HG03520 (cell line): ENCODE results near the gene CENPC.
"Not testable (repeated sequence)": the region's sequence is repeated elsewhere in the genome, so short reads cannot be mapped to it uniquely, and the experiment has no call there.

Source experiments
- ATAC-seq: cut with Tn5 transposase; IDR thresholded peaks from one replicate; pipeline ENCODE4 v1.9.1; 2021; ENCODE audit warnings: mild to moderate bottlenecking, moderate library complexity; ENCODE audit not compliant: unreplicated experiment

The CENPC gene

GRCh38 chr4:67554096-67554495, 8.8 kb upstream of the CENPC start:
- no peak for ATAC-seq

GRCh38 chr4:67552146-67552792, 7.0 kb upstream of the CENPC start:
- not testable (repeated sequence) for ATAC-seq

GRCh38 chr4:67550857-67551256, 5.6 kb upstream of the CENPC start:
- no peak for ATAC-seq

- ATAC-seq = no peak
Measured at GRCh38 chr4:67550451-67550850, 5.1 kb upstream of the CENPC start.

GRCh38 chr4:67549123-67549522, 3.8 kb upstream of the CENPC start:
- ATAC-seq = peak; percentile 27

- no peak for ATAC-seq
Measured at GRCh38 chr4:67546971-67547370, 1.7 kb upstream of the CENPC start.

- ATAC-seq = no peak
Measured at GRCh38 chr4:67546004-67546356, 677 bp upstream of the CENPC start.

GRCh38 chr4:67542076-67542475, 3.2 kb downstream of the CENPC start:
- ATAC-seq = no peak

- no peak for ATAC-seq
Measured at GRCh38 chr4:67539830-67540229, 5.5 kb downstream of the CENPC start.

GRCh38 chr4:67535280-67535840, 9.9 kb downstream of the CENPC start:
- no peak for ATAC-seq

GRCh38 chr4:67533112-67533511, 12.2 kb downstream of the CENPC start:
- ATAC-seq = no peak

GRCh38 chr4:67532397-67532796, 12.9 kb downstream of the CENPC start:
- ATAC-seq = not testable (repeated sequence)

GRCh38 chr4:67531379-67531962, 13.8 kb downstream of the CENPC start:
- ATAC-seq = no peak

GRCh38 chr4:67524140-67524539, 21.2 kb downstream of the CENPC start:
- ATAC-seq = not testable (repeated sequence)

GRCh38 chr4:67522851-67523671, 22.2 kb downstream of the CENPC start:
- ATAC-seq = no peak

GRCh38 chr4:67522230-67522629, 23.1 kb downstream of the CENPC start:
- no peak for ATAC-seq

- ATAC-seq = peak; percentile 84
Measured at GRCh38 chr4:67521506-67521905, 23.8 kb downstream of the CENPC start.

- ATAC-seq = no peak
Measured at GRCh38 chr4:67520141-67520540, 25.2 kb downstream of the CENPC start.

GRCh38 chr4:67512501-67512900, 32.8 kb downstream of the CENPC start:
- ATAC-seq = no peak

- no peak for ATAC-seq
Measured at GRCh38 chr4:67500373-67500772, 44.9 kb downstream of the CENPC start.

- ATAC-seq = no peak
Measured at GRCh38 chr4:67499799-67500198, 45.5 kb downstream of the CENPC start.
